Measurements from ENCODE around the gene ACTN2.

The ACTN2 gene

DNA sequence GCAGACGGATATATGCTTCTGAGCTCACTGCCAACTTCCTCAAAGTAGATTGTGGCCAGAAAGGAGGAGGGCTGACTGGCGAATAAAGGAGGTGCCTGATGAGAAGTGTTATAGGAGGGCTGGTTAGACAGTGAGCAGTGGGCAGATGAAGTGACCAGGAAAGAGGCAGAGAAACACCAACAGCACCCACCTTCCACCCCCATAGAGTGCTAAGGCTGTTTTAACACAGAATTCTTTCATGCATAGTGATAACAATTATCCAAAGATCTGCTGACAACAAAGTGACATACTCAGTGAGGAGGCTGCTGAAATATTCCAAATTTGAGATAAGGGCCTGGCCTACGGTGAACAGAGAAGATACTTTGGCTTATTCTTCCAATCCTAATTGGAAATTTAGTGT lies 87.6 kb downstream of the ACTN2 start:
- no peak overlapping the region for H3K4me2 ChIP-seq (ENCODE audit: low read depth, low read length)
- no peak overlapping the region for H2AFZ ChIP-seq (ENCODE audit: low read length)
- H3K27me3 ChIP-seq (replicated peaks; ENCODE audit: insufficient read depth, low read length): no peaks in the 10 kb centered on the region

GRCh38 chr1:236774926-236775325 lies 88.6 kb downstream of the ACTN2 start:
- Histone ChIP-seq H3K79me2 (ENCODE audit: low read length) (no peaks in the 10 kb centered on the region), H3K4me2 (ENCODE audit: low read depth, low read length) (no peak overlapping the region), H3K9ac (ENCODE audit: low read length) (no peak overlapping the region), H4K20me1 (ENCODE audit: insufficient read depth, low read length) (no peaks in the 10 kb centered on the region), H3K4me1 (ENCODE audit: low read length) (no peaks in the 10 kb centered on the region), H3K4me3 (ENCODE audit: low read length) (no peak overlapping the region), H3F3A (ENCODE audit: insufficient read depth, low read length) (no peaks in the 10 kb centered on the region), H3K27me3 (replicated peaks; ENCODE audit: insufficient read depth, low read length) (no peaks in the 10 kb centered on the region), H3K9me2 (replicated peaks; ENCODE audit: insufficient read depth, low read length) (no peaks in the 10 kb centered on the region), H3K36me3 (replicated peaks; ENCODE audit: insufficient read depth, low read length) (no peaks in the 10 kb centered on the region), H2AFZ (ENCODE audit: low read length) (no peak overlapping the region), H3K9me3 (replicated peaks; ENCODE audit: insufficient read depth, low read length) (no peaks in the 10 kb centered on the region), H3K27ac (ENCODE audit: low read length) (no peak overlapping the region)
- no peak for TF ChIP-seq EZH2phosphoT487 (IDR thresholded peaks at IDR 0.05; ENCODE audit: low read length)
- TF ChIP-seq, protein P1, sequence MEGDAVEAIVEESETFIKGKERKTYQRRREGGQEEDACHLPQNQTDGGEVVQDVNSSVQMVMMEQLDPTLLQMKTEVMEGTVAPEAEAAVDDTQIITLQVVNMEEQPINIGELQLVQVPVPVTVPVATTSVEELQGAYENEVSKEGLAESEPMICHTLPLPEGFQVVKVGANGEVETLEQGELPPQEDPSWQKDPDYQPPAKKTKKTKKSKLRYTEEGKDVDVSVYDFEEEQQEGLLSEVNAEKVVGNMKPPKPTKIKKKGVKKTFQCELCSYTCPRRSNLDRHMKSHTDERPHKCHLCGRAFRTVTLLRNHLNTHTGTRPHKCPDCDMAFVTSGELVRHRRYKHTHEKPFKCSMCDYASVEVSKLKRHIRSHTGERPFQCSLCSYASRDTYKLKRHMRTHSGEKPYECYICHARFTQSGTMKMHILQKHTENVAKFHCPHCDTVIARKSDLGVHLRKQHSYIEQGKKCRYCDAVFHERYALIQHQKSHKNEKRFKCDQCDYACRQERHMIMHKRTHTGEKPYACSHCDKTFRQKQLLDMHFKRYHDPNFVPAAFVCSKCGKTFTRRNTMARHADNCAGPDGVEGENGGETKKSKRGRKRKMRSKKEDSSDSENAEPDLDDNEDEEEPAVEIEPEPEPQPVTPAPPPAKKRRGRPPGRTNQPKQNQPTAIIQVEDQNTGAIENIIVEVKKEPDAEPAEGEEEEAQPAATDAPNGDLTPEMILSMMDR (IDR thresholded peaks at IDR 0.05; ENCODE audit: low read length): no peak
- no peak for TF ChIP-seq EZH2 (optimal IDR thresholded peaks at IDR 0.05; ENCODE audit: low read depth, low read length)
- DNase-seq: no peak

More for the DNA sequence above, 87.6 kb downstream of the ACTN2 start:
- H3K79me2 ChIP-seq (ENCODE audit: low read length): no peaks in the 10 kb centered on the region
- TF ChIP-seq EZH2 (optimal IDR thresholded peaks at IDR 0.05; ENCODE audit: low read depth, low read length) (no peak), EZH2phosphoT487 (IDR thresholded peaks at IDR 0.05; ENCODE audit: low read length) (no peak)
- TF ChIP-seq, protein P1 (IDR thresholded peaks at IDR 0.05; ENCODE audit: low read length): no peak
- H4K20me1 ChIP-seq (ENCODE audit: insufficient read depth, low read length): no peaks in the 10 kb centered on the region
- DNase-seq: no peak
- no peaks in the 10 kb centered on the region for H3K36me3 ChIP-seq (replicated peaks; ENCODE audit: insufficient read depth, low read length)
- no peak overlapping the region for H3K9ac ChIP-seq (ENCODE audit: low read length)
- H3K9me3 ChIP-seq (replicated peaks; ENCODE audit: insufficient read depth, low read length): no peaks in the 10 kb centered on the region
- H3K27ac ChIP-seq (ENCODE audit: low read length): no peak overlapping the region
- H3K4me1 ChIP-seq (ENCODE audit: low read length): no peaks in the 10 kb centered on the region
- H3F3A ChIP-seq (ENCODE audit: insufficient read depth, low read length): no peaks in the 10 kb centered on the region
- H3K4me3 ChIP-seq (ENCODE audit: low read length): no peak overlapping the region
- no peaks in the 10 kb centered on the region for H3K9me2 ChIP-seq (replicated peaks; ENCODE audit: insufficient read depth, low read length)

DNA sequence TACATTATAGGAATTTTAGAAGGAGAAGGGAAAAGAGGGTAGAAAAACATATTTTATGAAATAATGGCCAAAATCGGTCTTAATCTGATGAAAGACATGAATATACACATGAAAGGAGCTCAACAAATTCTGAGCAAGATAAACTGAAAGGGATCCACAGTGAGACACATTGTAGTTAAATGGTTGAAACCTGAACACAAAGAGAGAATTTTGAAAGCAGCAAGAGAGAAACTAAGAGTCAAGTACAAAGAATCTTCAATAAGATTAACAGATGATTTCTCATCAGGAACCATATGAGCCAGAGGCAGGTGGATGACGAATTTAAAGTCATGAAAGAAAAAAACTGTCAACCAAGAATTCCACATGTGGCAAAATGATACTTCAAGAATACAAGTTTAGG lies 93.0 kb downstream of the ACTN2 start:
- H3K4me2 ChIP-seq (ENCODE audit: low read depth, low read length): no peak overlapping the region
- H3F3A ChIP-seq (ENCODE audit: insufficient read depth, low read length): no peaks in the 10 kb centered on the region
- H2AFZ ChIP-seq (ENCODE audit: low read length): no peak overlapping the region
- no peak for DNase-seq
- no peak overlapping the region for H3K9ac ChIP-seq (ENCODE audit: low read length)
- H3K79me2 ChIP-seq (ENCODE audit: low read length): no peaks in the 10 kb centered on the region
- H4K20me1 ChIP-seq (ENCODE audit: insufficient read depth, low read length): no peaks in the 10 kb centered on the region
- no peaks in the 10 kb centered on the region for H3K27me3 ChIP-seq (replicated peaks; ENCODE audit: insufficient read depth, low read length)
- no peak overlapping the region for H3K27ac ChIP-seq (ENCODE audit: low read length)
- H3K4me1 ChIP-seq (ENCODE audit: low read length): no peaks in the 10 kb centered on the region
- H3K9me2 ChIP-seq (replicated peaks; ENCODE audit: insufficient read depth, low read length): no peaks in the 10 kb centered on the region
- H3K36me3 ChIP-seq (replicated peaks; ENCODE audit: insufficient read depth, low read length): no peaks in the 10 kb centered on the region
- TF ChIP-seq EZH2phosphoT487 (IDR thresholded peaks at IDR 0.05; ENCODE audit: low read length) (no peak), EZH2 (optimal IDR thresholded peaks at IDR 0.05; ENCODE audit: low read depth, low read length) (no peak)
- TF ChIP-seq, protein P1 (IDR thresholded peaks at IDR 0.05; ENCODE audit: low read length): no peak
- H3K9me3 ChIP-seq (replicated peaks; ENCODE audit: insufficient read depth, low read length): no peaks in the 10 kb centered on the region
- H3K4me3 ChIP-seq (ENCODE audit: low read length): no peak overlapping the region
